Trophoblast cell (in vitro differentiated cells and primary cell): ENCODE measurements around the gene PIK3R1.

ENCODE experiments used
- DNase-seq, 2 donors: peaks; one replicate each; pipeline ENCODE4 v3.0.0-alpha.2; 2016
- H2AFZ ChIP-seq: 2 replicates; pipeline ENCODE4 v1.6.1; 2013; ENCODE audit warnings: low read length, moderate library complexity, mild to moderate bottlenecking; ENCODE audit not compliant: insufficient read depth, poor library complexity
- H2AK5ac ChIP-seq: 2 replicates; pipeline ENCODE4 v1.6.1; 2013; ENCODE audit warnings: mild to moderate bottlenecking, low read length
- H2BK120ac ChIP-seq: 2 replicates; pipeline ENCODE4 v1.6.1; 2013; ENCODE audit warnings: low read length, mild to moderate bottlenecking, moderate library complexity; ENCODE audit not compliant: insufficient read depth, poor library complexity
- H2BK12ac ChIP-seq: 2 replicates; pipeline ENCODE4 v1.6.1; 2013; ENCODE audit warnings: mild to moderate bottlenecking, low read length, moderate library complexity
- H2BK5ac ChIP-seq: 2 replicates; pipeline ENCODE4 v1.6.1; 2013; ENCODE audit warnings: low read length, low read depth, moderate library complexity, mild to moderate bottlenecking; ENCODE audit not compliant: poor library complexity
- H3K14ac ChIP-seq: 2 replicates; pipeline ENCODE4 v1.6.1; 2013; ENCODE audit warnings: mild to moderate bottlenecking, low read length
- H3K18ac ChIP-seq: 2 replicates; pipeline ENCODE4 v1.6.1; 2013; ENCODE audit warnings: mild to moderate bottlenecking, low read length
- H3K23ac ChIP-seq: 2 replicates; pipeline ENCODE4 v1.6.1; 2013; ENCODE audit warnings: low read length
- H3K27ac ChIP-seq: 2 replicates; pipeline ENCODE4 v1.5.1; 2013; ENCODE audit warnings: low read depth, mild to moderate bottlenecking, inconsistent platforms, low read length, moderate library complexity
- H3K27me3 ChIP-seq: 2 replicates; pipeline ENCODE4 v1.6.1; 2013; ENCODE audit warnings: inconsistent platforms, mild to moderate bottlenecking, low read length, moderate library complexity; ENCODE audit not compliant: insufficient read depth
- H3K36me3 ChIP-seq, 2 experiments: 1 replicate in 1 of 2; 2 replicates in 1 of 2; pipeline ENCODE4 v1.6.1; 2013; ENCODE audit warnings: low read length in 2 of 2, mild to moderate bottlenecking in 2 of 2, moderate library complexity in 1 of 2; ENCODE audit not compliant: insufficient read depth in 2 of 2, control insufficient read depth in 1 of 2
- H3K4ac ChIP-seq: 2 replicates; pipeline ENCODE4 v1.6.1; 2013; ENCODE audit warnings: low read depth, mild to moderate bottlenecking, low read length, moderate library complexity
- H3K4me1 ChIP-seq, 2 experiments: 1 replicate in 1 of 2; 2 replicates in 1 of 2; pipeline ENCODE4 v1.6.1; 2013; ENCODE audit warnings: low read length in 2 of 2, mild to moderate bottlenecking in 2 of 2, moderate library complexity in 1 of 2; ENCODE audit not compliant: insufficient read depth in 2 of 2, control insufficient read depth in 1 of 2
- H3K4me2 ChIP-seq: 2 replicates; pipeline ENCODE4 v1.6.1; 2013; ENCODE audit warnings: inconsistent platforms, mild to moderate bottlenecking, low read length, moderate library complexity
- H3K4me3 ChIP-seq: 2 replicates; pipeline ENCODE4 v1.5.1; 2013; ENCODE audit warnings: mild to moderate bottlenecking, low read depth, low read length, inconsistent platforms
- H3K79me1 ChIP-seq: one replicate; pipeline ENCODE4 v1.6.1; 2013; ENCODE audit warnings: low read length
- H3K79me2 ChIP-seq: 2 replicates; pipeline ENCODE4 v1.6.1; 2013; ENCODE audit warnings: low read length, mild to moderate bottlenecking; ENCODE audit not compliant: control insufficient read depth, insufficient read depth, poor library complexity
- H3K9ac ChIP-seq: 2 replicates; pipeline ENCODE4 v1.6.1; 2013; ENCODE audit warnings: mild to moderate bottlenecking, low read length
- H3K9me3 ChIP-seq: 2 replicates; pipeline ENCODE4 v1.6.1; 2013; ENCODE audit warnings: low read depth, mild to moderate bottlenecking, control low read depth, inconsistent platforms, low read length; ENCODE audit not compliant: insufficient read depth
- H4K12ac ChIP-seq: 2 replicates; pipeline ENCODE4 v1.6.1; 2013; ENCODE audit warnings: low read depth, mild to moderate bottlenecking, low read length, moderate library complexity
- H4K8ac ChIP-seq: 2 replicates; pipeline ENCODE4 v1.6.1; 2013; ENCODE audit warnings: low read depth, mild to moderate bottlenecking, low read length, moderate library complexity
- H4K91ac ChIP-seq: one replicate; pipeline ENCODE4 v1.6.1; 2013; ENCODE audit warnings: low read depth, mild to moderate bottlenecking, low read length, moderate library complexity
- WGBS: extraction: QIAGEN DNeasy Blood & Tissue Kit; methylation state at CpG from one replicate; pipeline ENCODE4 v1.1.7; 2013; ENCODE audit warnings: missing lambda C conversion rate; ENCODE audit not compliant: insufficient read length, insufficient coverage; ENCODE audit errors: extremely low coverage; 5-methylcytosine and 5-hydroxymethylcytosine counted together

The PIK3R1 gene

GRCh38 chr5:68331192-68332079 is 115.9 kb downstream of the PIK3R1 start:
- H2AK5ac ChIP-seq = no peak overlapping the region
- no peak overlapping the region for H3K27ac ChIP-seq
- H3K4me2 ChIP-seq = no peak overlapping the region
- no peaks in the 10 kb centered on the region for H3K79me2 ChIP-seq
- no peak overlapping the region for H2AFZ ChIP-seq
- no peak overlapping the region for H4K12ac ChIP-seq
- no peak overlapping the region for H2BK12ac ChIP-seq
- no peak overlapping the region for H3K18ac ChIP-seq
- no peak overlapping the region for H3K4ac ChIP-seq
- no peaks in the 10 kb centered on the region for H3K36me3 ChIP-seq
- no CpG with 5 or more reads among the region's 4 CpGs for WGBS
- no peak overlapping the region for H2BK5ac ChIP-seq
- no peaks in the 10 kb centered on the region for H3K27me3 ChIP-seq
- no peak overlapping the region for H3K23ac ChIP-seq
- H3K4me1 ChIP-seq = peaks cover 0 to 7% of the 10 kb centered on the region in 2 experiments
- H3K9me3 ChIP-seq = no peaks in the 10 kb centered on the region
- no peak overlapping the region for H4K91ac ChIP-seq
- no peak overlapping the region for H2BK120ac ChIP-seq
- peak in 1 of 2 donors; percentile 34 for DNase-seq
- no peak overlapping the region for H3K4me3 ChIP-seq
- H3K14ac ChIP-seq = no peak overlapping the region
- H4K8ac ChIP-seq = no peak overlapping the region
- H3K9ac ChIP-seq = no peak overlapping the region
- H3K79me1 ChIP-seq = no peaks in the 10 kb centered on the region

- Histone ChIP-seq H3K9me3 (no peaks in the 10 kb centered on the region), H3K18ac (no peak overlapping the region), H2AK5ac (no peak overlapping the region), H3K79me2 (no peaks in the 10 kb centered on the region), H2BK5ac (no peak overlapping the region), H3K27me3 (no peaks in the 10 kb centered on the region), H3K27ac (no peak overlapping the region), H4K8ac (no peak overlapping the region), H3K9ac (no peak overlapping the region), H2AFZ (no peak overlapping the region), H2BK12ac (no peak overlapping the region), H4K12ac (no peak overlapping the region), H3K79me1 (no peaks in the 10 kb centered on the region), H3K4me2 (no peak overlapping the region), H3K4ac (no peak overlapping the region), H4K91ac (no peak overlapping the region), H3K36me3 (no peaks in the 10 kb centered on the region), H3K14ac (no peak overlapping the region), H2BK120ac (no peak overlapping the region), H3K4me3 (no peak overlapping the region), H3K23ac (no peak overlapping the region), H3K4me1 (peaks cover 0 to 7% of the 10 kb centered on the region in 2 experiments)
- WGBS = no CpG with 5 or more reads among the region's 3 CpGs
- no peak for DNase-seq
These were observed 116.5 kb downstream of the PIK3R1 start for GRCh38 chr5:68332080-68332451.

- H3K79me1 ChIP-seq = no peaks in the 10 kb centered on the region
- no peak overlapping the region for H2BK120ac ChIP-seq
- no peak overlapping the region for H3K27ac ChIP-seq
- no peaks in the 10 kb centered on the region for H3K9me3 ChIP-seq
- H4K91ac ChIP-seq = no peak overlapping the region
- no peak overlapping the region for H3K4me3 ChIP-seq
- H3K79me2 ChIP-seq = no peaks in the 10 kb centered on the region
- no peak overlapping the region for H3K4me2 ChIP-seq
- no peak overlapping the region for H2AK5ac ChIP-seq
- H2BK12ac ChIP-seq = no peak overlapping the region
- H3K27me3 ChIP-seq = no peaks in the 10 kb centered on the region
- no peak for DNase-seq
- no peak overlapping the region for H2BK5ac ChIP-seq
- H3K23ac ChIP-seq = no peak overlapping the region
- H3K4ac ChIP-seq = no peak overlapping the region
- no peak overlapping the region for H3K9ac ChIP-seq
- no peak overlapping the region for H4K12ac ChIP-seq
- no peak overlapping the region for H3K18ac ChIP-seq
- WGBS = no CpG with 5 or more reads among the region's 1 CpG
- H4K8ac ChIP-seq = no peak overlapping the region
- H3K4me1 ChIP-seq = peaks cover 0 to 7% of the 10 kb centered on the region in 2 experiments
- H2AFZ ChIP-seq = no peak overlapping the region
- no peaks in the 10 kb centered on the region for H3K36me3 ChIP-seq
- H3K14ac ChIP-seq = no peak overlapping the region
These were observed 117.0 kb downstream of the PIK3R1 start for GRCh38 chr5:68332556-68332955.

GRCh38 chr5:68333649-68334552 is 118.3 kb downstream of the PIK3R1 start:
- Histone ChIP-seq H4K91ac (no peak overlapping the region), H2BK120ac (no peak overlapping the region), H3K9ac (no peak overlapping the region), H2AFZ (no peak overlapping the region), H4K8ac (no peak overlapping the region), H4K12ac (no peak overlapping the region), H3K36me3 (no peaks in the 10 kb centered on the region), H3K4me1 (peaks cover 0 to 7% of the 10 kb centered on the region in 2 experiments), H3K4me2 (no peak overlapping the region), H3K14ac (no peak overlapping the region), H3K4ac (no peak overlapping the region), H3K79me1 (no peaks in the 10 kb centered on the region), H3K27me3 (no peaks in the 10 kb centered on the region), H3K79me2 (no peaks in the 10 kb centered on the region), H3K4me3 (no peak overlapping the region), H2BK5ac (no peak overlapping the region), H3K18ac (no peak overlapping the region), H3K9me3 (no peaks in the 10 kb centered on the region), H3K23ac (no peak overlapping the region), H3K27ac (no peak overlapping the region), H2AK5ac (no peak overlapping the region), H2BK12ac (no peak overlapping the region)
- DNase-seq = peak in 1 of 2 donors; percentile 15
- no CpG with 5 or more reads among the region's 2 CpGs for WGBS
